Right lobe of liver (tissue), 4 donors: ENCODE results near the gene FNTB.
"Not testable (repeated sequence)": the region's sequence is repeated elsewhere in the genome, so short reads cannot be mapped to it uniquely, and the experiment has no call there.

Experiments
- POLR2A ChIP-seq: fragments of 450-650 bp; IDR thresholded peaks from one replicate; pipeline ENCODE4 v1.6.1; 2017; ENCODE audit warnings: antibody characterized with exemption, mild to moderate bottlenecking
- TF ChIP-seq, protein P1 (sequence below), 4 donors: fragments of 200-600 bp in 3 of 4; fragments of 450-650 bp in 1 of 4; IDR thresholded peaks; one replicate each; pipeline versions ENCODE4 v1.5.1 to v1.8.0; 2016 to 2022; ENCODE audit warnings: antibody characterized with exemption in 4 of 4, mild to moderate bottlenecking in 2 of 4
- donor health status: DM: no; HTN: no; CAD: no.
- donor health status: DM: no; HTN: no; CAD: no.
- donor health status: DM: no; HTN: yes; CAD: no.

DNA sequence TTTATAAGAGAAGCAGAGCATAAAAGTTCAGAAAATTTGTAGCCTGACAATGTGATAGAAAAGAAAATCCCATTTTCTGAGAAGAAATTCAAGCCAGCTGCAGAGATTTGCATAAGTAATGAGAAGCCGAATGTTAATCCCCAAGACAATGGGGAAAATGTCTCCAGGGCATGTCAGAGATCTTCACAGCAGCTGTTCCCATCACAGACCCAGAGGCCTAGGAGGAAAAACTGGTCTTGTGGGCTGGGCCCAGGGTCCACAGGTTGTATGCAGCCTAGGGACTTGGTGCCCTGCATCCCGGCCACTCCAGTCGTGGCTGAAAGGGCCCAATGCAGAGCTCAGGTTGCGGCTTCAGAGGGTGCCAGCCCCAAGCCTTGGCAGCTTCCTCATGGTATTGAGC, 100.0 kb downstream of the FNTB start:
- TF ChIP-seq, protein P1, sequence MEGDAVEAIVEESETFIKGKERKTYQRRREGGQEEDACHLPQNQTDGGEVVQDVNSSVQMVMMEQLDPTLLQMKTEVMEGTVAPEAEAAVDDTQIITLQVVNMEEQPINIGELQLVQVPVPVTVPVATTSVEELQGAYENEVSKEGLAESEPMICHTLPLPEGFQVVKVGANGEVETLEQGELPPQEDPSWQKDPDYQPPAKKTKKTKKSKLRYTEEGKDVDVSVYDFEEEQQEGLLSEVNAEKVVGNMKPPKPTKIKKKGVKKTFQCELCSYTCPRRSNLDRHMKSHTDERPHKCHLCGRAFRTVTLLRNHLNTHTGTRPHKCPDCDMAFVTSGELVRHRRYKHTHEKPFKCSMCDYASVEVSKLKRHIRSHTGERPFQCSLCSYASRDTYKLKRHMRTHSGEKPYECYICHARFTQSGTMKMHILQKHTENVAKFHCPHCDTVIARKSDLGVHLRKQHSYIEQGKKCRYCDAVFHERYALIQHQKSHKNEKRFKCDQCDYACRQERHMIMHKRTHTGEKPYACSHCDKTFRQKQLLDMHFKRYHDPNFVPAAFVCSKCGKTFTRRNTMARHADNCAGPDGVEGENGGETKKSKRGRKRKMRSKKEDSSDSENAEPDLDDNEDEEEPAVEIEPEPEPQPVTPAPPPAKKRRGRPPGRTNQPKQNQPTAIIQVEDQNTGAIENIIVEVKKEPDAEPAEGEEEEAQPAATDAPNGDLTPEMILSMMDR (IDR thresholded peaks at IDR 0.05) = not testable (repeated sequence)
- not testable (repeated sequence) for TF ChIP-seq POLR2A
